IPS-11a (cell line): ENCODE data around the gene PTPRF.

Source experiments
- H3K4me3 ChIP-seq: one replicate; pipeline ENCODE4 v1.5.1; 2013; ENCODE audit warnings: low read depth, low read length, control low read depth

The PTPRF gene

DNA sequence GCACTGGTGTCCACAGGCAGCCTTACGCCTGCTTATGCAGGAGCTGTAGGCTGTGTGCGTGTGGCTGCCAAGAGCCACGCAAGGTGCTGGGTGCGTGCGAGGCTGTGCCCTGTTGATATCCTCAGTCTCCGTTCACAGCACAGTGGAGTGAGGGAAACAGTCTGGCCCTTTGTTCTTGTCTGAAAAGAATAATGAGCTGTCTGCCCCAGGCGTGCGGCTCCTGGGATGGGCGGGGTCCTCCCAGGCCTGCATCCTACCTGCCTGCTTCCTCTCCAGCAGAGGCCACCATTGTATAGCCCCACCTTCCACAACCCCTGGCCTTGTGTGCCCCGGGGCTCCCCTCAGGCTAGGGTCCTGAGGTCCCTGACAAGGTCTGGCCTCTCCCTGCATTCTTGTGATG, 72.3 kb downstream of the PTPRF start:
- no peak overlapping the region for H3K4me3 ChIP-seq

DNA sequence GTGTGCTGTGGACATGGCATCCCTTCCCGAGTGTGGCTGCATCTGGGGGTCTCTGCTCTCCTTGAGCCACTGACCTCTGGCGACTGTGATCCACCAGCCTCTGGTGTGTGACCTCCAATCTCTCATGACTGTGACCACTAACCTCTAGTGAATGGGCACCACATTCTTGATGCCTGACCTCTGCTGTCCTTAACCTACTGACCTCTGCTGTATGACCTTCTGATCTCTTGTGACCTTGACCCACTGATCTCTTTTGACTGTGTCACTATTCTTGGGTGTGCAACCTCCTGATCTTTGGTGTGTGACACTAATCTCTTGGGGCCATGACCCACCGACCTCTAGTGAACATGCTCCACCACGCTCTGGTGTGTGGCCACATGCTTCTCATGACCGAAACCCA, 73.5 kb downstream of the PTPRF start:
- no peak overlapping the region for H3K4me3 ChIP-seq

DNA sequence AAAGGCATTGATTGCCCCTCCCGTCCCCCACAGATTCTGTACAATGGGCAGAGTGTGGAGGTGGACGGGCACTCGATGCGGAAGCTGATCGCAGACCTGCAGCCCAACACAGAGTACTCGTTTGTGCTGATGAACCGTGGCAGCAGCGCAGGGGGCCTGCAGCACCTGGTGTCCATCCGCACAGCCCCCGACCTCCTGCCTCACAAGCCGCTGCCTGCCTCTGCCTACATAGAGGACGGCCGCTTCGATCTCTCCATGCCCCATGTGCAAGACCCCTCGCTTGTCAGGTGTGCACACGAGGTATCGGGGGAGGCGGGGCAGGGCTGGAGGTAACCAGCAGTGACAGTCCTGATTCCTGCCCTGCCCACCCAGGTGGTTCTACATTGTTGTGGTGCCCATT, 74.5 kb downstream of the PTPRF start:
- H3K4me3 ChIP-seq = no peak overlapping the region

DNA sequence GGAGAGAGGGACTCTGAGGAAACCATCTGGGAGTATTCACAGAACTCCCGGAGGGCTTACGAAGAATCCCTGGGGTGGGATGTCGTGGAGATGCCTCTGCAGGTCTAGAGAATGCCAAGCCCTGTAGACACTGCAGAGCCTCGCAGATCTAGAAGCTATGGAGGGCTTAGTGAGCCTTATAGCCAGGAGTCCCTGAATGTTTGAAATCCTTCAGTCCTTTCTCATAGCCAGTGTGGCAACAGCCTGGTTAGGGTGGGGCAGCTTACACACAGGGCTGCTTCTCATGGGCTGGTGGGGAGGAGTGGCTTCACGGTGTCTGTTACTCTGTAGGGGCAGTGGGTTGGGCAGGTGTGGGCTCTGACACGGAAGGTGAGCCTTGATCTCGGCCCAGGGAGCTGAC, 75.1 kb downstream of the PTPRF start:
- no peak overlapping the region for H3K4me3 ChIP-seq

DNA sequence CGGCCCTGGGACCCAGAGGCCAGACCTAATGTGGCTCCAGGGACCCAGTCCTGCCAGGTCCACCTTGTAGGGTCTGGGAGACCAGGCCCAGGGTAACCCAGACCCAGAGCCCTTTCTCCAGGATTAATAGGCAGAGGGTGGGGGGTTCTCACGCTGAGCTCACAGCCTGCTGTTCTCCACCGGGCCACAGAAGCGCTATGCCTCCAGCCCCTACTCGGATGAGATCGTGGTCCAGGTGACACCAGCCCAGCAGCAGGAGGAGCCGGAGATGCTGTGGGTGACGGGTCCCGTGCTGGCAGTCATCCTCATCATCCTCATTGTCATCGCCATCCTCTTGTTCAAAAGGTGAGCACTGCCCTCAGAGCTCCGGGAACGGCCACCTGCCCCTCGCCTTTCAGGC, 75.9 kb downstream of the PTPRF start:
- H3K4me3 ChIP-seq = no peak overlapping the region

DNA sequence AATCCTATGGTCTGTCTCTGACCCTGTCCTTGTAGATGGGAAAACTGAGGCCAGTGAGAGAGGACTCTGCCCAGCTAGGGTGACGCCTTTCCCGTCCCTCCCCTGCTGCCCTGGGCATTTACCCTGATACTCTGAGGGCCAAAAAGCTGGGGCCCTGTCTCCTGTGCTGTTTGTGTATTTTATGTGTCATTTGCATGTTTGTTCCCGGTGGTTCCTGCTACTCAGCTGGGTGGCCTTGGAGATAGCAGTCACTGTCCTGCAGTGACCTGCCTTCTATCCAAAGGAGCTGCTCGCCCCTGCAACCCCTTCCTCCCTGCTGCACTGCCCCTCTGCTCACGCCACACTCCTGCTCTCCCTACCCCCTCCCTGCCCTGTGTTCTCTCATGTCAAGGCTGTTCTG, 78.1 kb downstream of the PTPRF start:
- no peak overlapping the region for H3K4me3 ChIP-seq

DNA sequence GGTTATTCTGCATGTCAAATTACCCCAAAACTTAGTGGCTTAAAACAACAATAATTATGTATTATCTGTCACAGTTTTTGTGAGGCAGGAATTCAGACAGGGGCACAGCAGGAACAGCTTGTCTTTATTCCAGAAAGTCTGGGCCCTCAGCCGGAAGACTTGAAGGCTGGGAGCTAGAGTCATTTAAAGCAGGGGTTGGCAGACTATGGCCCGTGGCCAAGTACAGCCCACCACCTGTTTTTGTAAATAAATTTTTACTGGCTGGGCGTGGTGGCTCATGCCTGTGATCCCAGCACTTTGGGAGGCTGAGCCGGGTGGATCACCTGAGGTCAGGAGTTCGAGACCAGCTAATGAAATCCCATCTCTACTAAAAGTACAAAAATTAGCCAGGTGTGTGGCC, 79.7 kb downstream of the PTPRF start:
- H3K4me3 ChIP-seq = no peak overlapping the region

DNA sequence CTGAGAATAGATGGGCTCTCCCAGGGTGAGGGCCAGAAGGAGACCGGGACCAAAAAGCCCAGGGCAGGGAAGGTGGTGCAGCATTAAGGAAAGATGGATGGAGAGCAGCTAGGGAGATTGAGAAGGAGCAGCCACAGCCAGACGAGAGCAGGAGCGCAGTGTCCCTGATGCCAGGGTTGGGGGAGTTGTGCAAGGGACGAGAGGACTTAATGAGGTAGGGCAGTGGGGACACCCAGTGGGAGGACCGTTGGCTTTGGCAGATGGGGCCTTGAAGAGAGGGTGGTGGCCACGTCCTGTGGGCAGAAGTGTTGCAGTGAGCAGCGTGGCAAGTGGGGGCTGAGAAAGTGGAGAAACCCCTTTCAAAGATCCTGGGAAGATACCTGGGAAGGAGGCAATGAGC, 81.3 kb downstream of the PTPRF start:
- no peak overlapping the region for H3K4me3 ChIP-seq

DNA sequence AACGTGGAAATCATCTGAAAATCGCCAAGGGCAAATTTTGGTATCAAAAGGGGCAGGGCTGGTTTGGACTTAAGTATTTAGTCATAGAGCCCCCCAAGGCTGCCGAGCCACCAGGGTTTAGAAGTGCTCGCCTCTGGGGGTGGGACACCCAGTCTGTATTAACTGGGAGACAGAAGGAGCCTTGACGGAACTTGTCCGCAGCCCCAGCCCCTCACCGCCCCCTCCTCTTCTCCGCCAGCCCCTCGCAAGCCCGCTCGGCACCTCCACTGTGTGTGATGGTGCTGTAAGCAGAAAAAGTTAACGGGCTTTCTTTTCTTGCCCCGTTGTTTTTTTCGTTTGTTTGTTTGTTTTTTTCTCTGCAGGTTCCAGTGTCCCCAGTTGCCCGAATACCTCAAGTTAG, 81.7 kb downstream of the PTPRF start:
- H3K4me3 ChIP-seq = no peak overlapping the region

DNA sequence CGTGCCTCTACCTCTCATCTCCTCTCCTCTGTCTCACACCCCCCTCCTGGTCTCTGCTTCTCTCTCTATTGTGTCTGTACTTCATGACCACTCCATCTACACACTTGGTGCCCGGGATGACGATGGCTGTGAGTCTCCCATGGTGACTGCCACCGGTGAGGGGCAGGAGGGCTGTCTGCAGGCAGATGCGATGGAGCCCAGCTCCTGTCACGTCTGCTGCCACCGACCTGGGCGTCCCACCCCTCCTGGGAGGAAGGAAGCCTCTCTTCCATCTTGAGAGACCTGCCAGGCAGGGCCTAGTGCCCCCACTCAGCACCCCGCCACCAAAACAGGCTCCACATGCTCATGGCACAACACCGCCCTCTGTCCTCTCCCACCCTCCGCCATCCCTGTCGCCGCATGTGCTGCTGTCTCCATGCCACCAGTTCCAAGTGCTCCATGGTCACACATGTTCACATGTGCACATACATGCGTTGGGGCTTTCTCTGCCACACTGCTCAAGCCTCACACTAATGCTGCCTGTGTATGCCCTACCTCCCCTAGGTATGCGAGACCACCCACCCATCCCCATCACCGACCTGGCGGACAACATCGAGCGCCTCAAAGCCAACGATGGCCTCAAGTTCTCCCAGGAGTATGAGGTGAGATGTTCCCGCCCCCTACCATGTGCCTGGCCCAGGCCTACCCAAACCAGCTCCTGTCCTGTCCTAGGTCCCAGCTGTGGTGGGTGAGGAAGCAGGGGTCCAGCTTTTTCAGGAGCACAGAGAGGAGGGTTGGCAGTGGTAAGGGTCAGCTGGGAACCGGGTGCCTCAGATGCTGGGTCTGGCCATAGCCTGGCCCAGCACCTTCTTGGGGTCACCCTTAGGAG, 82.6 kb downstream of the PTPRF start:
- H3K4me3 ChIP-seq = no peak overlapping the region

DNA sequence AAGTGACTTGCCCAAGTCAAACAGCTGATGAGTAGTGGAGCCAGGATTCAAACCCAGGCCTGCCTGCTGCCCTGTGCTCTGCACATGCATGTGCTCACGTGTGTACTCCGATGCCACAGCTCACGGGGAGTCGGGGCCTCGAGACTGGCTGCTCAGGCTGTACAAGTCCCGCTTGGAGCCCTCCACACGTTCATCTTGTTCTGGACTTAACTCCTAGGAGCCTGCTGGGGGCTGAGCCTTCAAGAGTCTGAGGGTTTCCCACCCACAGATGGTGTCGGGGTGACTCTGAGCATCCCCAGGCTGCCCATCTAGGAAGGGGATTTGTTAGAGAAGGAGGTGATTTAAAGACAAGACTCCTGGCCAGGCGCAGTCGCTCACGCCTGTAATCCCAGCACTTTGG, 83.5 kb downstream of the PTPRF start:
- no peak overlapping the region for H3K4me3 ChIP-seq

DNA sequence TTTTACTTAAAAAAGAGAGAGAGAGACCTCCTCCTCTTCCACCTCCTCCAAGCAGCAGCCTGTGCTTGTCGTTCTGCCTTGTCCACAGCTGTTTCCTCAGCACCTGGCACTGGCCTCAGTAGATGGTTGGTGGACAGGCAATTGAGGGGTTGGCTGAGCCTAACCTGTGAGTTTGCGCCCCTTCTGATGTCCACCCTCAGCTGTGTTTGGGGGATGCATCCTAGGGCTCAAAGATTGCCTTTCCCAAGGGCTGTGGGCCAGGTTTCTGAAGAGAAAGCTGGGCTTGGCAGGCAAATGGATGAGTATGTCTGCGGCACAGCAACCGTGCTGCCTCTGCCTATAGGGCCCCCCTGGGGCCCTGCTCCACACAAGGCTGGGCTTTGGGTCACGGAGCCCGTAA, 84.2 kb downstream of the PTPRF start:
- no peak overlapping the region for H3K4me3 ChIP-seq

DNA sequence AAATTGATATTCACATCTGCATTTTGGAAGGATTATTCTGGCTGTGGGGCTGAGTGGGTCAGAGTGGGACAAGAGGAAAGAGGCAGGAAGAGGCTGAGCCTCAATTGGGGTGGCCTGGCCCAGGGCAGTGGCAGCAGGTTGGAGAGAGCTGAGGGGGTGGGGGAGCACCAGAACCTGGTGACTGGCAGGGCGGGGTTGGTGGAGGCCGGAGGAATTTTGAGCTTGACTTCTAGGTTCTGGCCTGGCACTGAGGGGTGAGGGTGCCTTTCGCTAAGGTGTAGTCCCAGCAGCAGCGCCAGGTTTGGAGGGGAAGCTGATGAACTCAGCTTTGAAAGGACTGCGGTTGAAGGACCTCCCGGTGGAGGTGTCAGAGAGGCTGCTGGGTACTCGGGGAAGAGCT, 85.7 kb downstream of the PTPRF start:
- no peak overlapping the region for H3K4me3 ChIP-seq

DNA sequence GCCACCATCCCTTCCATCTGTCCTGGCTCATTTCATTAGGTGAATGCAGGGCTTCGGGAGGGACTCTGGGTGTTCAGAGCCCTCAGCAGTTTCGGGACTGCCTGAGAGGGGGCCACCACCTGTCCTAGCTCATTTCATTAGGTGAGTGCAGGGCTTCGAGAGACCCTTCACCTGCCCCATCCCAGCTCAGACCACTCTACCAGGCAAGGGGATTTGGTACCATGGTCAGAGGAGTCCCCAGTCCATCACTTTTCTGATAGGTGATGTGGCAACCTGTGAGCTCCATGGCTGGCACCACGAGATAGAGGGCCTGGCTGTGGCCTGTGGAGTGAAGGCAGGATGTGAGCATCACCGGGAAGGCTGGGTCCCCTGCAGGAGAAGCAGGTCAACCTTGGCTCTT, 86.3 kb downstream of the PTPRF start:
- no peak overlapping the region for H3K4me3 ChIP-seq

DNA sequence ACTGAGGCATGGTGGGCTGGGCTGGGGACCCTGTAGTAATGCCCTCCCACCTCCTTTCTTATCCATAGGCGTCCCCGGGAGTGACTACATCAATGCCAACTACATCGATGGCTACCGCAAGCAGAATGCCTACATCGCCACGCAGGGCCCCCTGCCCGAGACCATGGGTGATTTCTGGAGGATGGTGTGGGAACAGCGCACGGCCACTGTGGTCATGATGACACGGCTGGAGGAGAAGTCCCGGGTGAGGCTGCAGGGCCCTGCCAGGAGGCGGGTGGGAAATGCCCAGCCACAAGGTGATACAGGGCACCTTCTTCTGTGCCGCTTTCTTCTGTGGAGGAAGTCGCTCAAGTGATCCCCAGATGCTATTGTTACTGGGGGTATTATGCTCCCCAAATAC, 87.0 kb downstream of the PTPRF start:
- no peak overlapping the region for H3K4me3 ChIP-seq

DNA sequence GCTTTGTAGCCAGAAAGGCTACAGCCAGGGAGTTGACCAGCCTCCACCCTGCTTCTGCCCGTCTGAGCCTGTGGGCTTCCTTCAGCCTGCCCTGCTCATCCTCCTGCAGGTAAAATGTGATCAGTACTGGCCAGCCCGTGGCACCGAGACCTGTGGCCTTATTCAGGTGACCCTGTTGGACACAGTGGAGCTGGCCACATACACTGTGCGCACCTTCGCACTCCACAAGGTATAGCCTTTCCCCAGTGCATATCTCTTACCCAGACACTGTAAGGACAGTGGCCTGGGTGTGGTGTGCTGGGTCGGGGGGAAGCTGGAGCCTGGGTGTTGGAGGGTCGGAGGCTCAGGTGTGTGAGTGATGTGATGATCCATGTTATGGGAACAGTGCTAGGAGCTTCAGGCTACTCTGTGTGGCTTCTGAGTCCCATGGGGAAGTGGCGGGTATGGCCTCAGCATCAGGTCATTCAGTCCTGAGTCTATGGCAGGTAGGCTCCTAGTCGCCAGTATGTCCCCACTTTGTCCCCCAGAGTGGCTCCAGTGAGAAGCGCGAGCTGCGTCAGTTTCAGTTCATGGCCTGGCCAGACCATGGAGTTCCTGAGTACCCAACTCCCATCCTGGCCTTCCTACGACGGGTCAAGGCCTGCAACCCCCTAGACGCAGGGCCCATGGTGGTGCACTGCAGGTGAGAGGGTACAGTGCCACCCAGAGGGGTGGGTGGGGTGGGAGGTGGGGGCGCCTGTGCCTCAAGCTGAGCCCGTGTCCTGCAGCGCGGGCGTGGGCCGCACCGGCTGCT, 88.0 kb downstream of the PTPRF start:
- H3K4me3 ChIP-seq = no peak overlapping the region

DNA sequence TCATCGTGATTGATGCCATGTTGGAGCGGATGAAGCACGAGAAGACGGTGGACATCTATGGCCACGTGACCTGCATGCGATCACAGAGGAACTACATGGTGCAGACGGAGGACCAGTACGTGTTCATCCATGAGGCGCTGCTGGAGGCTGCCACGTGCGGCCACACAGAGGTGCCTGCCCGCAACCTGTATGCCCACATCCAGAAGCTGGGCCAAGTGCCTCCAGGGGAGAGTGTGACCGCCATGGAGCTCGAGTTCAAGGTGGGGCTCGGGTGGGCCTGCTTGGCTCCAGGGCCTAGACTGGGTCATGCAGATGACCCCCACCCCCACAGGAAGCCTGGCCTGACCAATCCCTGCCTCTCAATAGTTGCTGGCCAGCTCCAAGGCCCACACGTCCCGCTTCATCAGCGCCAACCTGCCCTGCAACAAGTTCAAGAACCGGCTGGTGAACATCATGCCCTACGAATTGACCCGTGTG, 88.7 kb downstream of the PTPRF start:
- H3K4me3 ChIP-seq = no peak overlapping the region

DNA sequence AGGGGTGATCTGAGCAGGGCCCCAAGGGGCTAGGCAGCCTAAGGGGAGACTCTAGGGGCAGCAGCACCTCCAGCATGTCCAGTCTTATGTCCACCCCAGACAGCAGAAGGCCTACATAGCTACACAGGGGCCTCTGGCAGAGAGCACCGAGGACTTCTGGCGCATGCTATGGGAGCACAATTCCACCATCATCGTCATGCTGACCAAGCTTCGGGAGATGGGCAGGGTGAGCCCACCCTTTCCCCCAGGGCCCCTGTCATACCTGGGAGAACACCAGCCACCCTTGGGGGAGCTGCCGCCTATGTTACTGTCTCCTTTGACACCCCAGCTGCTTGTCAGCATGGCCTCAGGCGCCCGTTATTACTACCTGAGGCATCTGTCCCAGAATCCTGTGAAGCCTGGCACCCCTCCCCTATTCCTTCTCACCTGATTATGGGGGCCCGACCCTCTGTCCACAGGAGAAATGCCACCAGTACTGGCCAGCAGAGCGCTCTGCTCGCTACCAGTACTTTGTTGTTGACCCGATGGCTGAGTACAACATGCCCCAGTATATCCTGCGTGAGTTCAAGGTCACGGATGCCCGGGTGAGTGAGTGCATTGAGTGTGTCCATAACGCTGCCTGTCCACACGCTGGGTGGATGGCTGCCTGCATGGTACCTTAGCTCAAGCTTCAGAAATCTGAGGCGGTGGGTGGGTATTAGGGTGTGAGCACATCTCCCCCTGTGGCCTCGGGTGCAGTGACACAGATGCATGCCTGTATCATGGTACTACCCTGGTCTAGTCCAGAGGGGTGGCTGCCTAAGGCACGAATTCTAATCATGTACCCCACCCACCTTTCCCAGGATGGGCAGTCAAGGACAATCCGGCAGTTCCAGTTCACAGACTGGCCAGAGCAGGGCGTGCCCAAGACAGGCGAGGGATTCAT, 89.6 kb downstream of the PTPRF start:
- H3K4me3 ChIP-seq = no peak overlapping the region

DNA sequence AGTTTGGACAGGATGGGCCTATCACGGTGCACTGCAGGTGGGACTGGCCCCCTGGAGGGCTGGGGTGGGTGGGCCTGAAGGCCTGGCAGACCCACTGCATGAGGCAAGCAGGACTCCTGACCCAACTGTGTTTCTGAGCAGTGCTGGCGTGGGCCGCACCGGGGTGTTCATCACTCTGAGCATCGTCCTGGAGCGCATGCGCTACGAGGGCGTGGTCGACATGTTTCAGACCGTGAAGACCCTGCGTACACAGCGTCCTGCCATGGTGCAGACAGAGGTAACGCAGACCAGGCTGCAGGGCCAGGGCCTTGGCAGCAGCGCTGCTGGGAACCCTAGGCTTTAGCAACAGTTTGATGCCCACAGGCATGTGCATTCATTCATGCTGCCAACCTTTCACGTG, 90.3 kb downstream of the PTPRF start:
- no peak overlapping the region for H3K4me3 ChIP-seq

DNA sequence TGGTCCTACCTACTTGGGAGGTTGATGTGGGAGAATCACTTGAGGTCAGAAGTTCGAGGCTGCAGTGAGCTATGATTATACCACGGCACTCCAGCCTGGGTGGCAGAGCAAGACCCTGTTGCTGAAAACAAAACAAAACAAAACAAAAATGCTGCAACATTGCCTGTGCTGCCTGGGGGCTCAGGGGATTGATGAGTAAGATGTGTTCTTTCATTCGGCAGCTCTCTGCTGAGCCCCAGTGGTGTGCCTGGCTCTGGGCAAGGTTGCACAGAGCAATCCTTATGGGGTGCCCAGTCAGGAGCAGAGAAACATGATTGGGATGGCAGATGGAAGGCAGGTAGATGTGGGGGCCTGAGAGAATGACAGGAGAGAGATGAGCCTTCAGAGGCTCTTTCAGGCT, 90.7 kb downstream of the PTPRF start:
- no peak overlapping the region for H3K4me3 ChIP-seq

DNA sequence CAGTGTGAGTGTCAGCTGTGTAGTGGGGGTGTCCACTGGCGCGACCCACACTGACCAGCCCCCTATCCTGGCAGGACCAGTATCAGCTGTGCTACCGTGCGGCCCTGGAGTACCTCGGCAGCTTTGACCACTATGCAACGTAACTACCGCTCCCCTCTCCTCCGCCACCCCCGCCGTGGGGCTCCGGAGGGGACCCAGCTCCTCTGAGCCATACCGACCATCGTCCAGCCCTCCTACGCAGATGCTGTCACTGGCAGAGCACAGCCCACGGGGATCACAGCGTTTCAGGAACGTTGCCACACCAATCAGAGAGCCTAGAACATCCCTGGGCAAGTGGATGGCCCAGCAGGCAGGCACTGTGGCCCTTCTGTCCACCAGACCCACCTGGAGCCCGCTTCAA, 91.2 kb downstream of the PTPRF start:
- H3K4me3 ChIP-seq = no peak overlapping the region
